Stimulated activated CD8-positive, alpha-beta memory T cell treated with anti-CD3 and anti-CD28 coated beads, Interleukin-12 subunit alpha, Interleukin-12 subunit beta, amount 100 ng/mL, for 24 hours (primary cell): ENCODE measurements around the gene CLCF1.
A peak's percentile ranks its signal among the peaks of the same experiment; 100 is the strongest.

Experiments used
- DNase-seq: peaks from one replicate; pipeline ENCODE4 v3.0.0-alpha.2; 2020; ENCODE audit errors: extremely low read depth

The CLCF1 gene

DNA sequence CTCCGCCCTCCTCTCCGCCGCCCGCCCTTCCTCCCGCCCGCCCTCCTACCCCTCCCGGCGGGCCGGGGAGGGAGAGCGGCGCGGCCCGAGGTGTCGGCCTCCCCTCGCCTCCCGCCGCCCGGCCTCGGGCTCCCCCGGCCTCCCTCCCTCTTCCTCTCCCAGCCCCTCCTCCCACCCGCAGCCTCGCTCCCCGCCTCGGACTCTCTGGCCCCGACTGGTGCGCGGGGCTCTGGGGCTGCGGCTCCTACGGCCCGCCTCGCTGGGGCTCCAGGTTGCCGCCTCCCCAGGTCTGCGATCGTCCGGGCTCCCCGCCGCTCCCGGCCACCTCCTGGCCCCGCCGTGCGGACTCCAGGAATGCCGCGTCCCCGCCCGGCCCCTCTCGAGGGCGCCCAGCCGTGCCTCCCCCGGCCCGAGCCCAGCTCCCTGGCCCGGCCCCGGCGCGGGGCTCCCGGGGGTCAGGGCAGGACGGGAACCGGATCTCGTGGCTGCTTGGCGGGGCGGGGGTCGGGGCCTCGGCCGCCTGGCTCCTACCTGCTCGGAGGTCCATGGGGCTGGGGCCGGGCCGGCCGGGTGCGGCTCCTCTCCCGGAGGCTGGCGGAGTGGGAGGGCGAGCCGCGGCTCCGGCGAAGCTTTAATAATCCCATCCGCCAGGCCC, at the start of gene CLCF1:
Gene CLCF1, minus strand, starts transcription at position 606 of the 655 bp plus-strand sequence. Its CDS starts 59 bp downstream, at position 547.
- no peak for DNase-seq

GRCh38 chr11:67422891-67423290, 49.5 kb upstream of the CLCF1 start:
- DNase-seq = no peak

DNA sequence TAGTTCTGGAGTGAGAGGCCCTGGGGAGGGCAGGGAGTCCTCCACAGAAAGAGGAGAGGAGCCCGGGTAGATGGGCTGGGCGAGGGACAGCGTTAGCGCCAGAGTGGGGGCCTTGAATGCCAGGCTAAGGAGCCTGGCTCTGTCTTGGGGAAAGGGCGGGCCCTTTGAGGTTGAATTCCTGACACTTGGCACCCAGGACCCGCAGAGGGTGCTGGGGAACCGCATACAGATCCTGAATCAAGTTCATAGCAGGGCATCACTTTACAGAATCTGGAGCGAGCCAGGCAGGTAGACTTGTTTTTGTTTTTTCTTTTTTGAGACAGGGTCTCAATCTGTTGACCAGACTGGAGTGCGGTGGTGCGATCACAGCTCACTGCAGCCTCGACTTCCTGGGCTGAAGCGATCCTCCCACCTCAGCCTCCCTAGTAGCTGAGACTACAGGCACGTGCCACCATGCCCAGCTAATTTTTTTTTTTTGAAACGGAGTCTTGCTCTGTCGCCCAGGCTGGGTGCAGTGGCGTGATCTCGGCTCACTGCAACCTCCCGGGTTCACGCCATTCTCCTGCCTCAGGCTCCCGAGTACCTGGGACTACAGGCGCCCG, 48.1 kb upstream of the CLCF1 start:
- no peak for DNase-seq

DNA sequence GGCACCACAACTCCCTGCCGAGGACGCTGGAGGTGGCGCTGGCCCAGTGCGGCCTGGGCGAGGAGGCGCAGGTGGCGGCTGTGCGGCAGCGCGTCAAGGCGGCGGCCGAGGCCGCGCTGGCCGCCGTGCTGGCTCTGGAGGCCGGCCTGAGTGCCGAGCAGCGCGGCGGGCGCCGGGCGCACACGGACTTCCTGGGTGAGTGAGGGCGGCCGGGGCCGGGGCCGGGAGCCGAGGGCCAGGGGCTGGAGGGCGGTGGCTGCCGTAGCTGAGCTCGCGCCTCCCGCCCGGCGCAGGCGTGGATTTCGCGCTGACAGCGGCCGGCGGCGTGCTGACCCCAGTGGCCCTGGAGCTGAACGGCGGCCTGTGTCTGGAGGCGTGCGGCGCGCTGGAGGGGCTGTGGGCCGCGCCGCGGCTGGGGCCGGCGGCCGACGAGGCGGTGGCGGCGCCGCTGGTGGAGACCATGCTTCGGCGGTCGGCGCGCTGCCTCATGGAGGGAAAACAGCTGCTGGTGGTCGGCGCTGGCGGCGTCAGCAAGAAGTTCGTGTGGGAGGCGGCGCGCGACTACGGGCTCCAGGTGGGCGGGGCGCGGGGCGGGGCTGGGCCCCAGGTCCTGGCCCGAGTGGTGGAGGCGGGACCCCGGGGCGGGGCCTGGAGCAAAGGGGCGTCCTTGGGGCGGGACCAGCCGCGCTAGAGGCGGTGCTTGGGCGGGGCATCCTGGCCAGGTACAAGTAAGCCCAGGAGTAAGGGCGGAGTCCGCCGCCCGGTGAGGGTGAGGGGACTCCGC, 47.4 kb upstream of the CLCF1 start:
- DNase-seq = peak; percentile 99

GRCh38 chr11:67420147-67420645, 46.8 kb upstream of the CLCF1 start:
- no peak for DNase-seq

- no peak for DNase-seq
These were observed 46.1 kb upstream of the CLCF1 start for GRCh38 chr11:67419325-67420049.

GRCh38 chr11:67418476-67419281, 45.3 kb upstream of the CLCF1 start:
- no peak for DNase-seq

DNA sequence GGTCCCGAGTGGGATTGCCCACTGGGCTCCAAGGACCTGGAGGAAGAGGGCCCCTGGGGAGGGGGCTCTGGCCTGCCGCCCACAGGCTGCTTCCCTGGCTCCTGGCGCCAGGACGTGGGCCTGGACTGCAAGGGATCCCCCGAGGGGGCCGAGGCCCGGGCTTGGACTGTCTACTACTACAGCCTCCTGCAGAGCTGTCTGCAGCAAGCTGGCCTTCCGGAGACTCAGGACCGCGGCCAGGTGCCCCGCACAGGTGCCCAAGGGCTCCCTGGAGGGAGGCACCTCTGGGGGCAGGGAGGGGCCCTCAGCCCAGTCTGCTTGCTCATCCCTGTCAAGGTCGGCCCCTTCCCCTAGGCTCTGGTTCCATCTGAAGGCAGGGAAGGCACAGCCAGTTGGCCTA, 44.0 kb upstream of the CLCF1 start:
- no peak for DNase-seq

- DNase-seq = no peak
These were observed 43.3 kb upstream of the CLCF1 start for GRCh38 chr11:67416416-67417335.

DNA sequence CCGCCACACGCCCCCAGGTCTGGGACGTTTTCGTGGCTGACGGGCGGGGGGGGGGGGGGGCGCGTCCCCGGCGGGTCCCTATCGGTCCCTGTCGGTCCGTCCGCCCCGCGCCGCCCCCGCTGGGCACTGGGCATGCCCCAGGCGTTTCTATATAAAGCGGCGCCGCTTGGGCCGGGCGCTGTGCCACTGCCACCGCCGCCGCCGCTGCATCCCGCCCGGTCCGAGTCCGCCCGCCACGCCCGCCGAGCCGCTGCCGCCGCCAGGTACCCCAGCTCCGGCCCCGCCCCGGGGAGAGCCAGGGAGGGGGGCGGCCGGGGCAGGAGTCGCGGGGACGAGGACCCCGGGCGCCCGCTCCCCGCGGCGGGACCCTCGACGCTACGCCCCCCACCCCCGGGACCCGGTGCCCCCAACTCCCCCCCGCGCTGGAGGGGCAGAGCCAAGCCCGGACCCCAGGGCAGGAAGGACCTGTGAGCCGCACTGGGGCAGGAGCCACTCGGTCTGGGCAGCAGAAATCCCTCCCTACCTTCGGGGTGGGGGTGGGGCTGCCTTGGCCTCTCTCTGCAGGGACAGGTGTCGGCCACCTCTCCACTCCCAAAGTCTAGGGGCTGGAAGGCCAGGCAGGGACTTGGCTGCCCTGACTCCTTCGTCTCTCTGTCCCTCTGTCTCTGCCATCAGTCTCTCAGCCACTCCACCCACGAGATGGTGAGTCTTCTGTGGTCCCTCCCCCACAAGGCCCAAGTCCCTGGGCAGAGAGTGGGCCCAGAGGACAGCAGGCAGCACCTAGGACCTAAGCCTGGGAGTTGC, 42.3 kb upstream of the CLCF1 start, which contains the start of gene CARNS1:
Gene CARNS1, plus strand, starts transcription at position 178 of the 804 bp plus-strand sequence. Its CDS starts 522 bp downstream, at position 700.
- DNase-seq = no peak

GRCh38 chr11:67413266-67413849, 40.0 kb upstream of the CLCF1 start:
- DNase-seq = no peak

DNA sequence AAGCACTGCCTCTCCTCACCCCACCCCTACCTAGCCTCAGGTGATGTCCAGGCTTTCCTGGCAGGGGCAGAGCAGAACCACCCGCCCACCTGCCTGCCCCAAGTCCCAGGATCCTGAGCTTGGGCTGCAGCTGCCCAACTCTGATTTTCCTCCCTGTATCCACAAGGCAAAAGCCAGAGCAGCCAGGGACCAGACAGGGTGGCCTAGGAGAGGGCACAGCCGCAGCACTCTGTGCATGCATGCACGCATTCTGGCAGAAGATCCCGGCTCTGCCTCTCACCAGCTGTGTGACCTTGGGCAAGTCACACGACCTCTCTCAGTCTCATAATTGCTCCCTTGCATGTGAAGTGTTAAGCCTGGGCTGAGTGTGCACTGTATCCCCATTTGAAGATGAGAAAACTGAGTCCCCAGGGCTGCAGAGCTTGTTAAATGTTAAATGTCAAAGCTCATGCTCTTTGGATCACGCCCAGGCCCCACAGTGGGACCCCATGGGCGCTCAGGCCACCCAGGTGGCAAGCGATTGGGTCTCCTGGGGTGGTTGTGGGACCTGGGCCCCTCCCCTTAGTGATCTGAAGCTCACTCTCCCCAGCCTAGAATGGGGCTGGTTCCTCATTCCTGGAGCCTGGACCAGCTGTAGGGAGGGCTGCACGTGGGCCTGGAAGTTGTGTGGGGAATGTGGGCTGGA, 39.2 kb upstream of the CLCF1 start:
- no peak for DNase-seq

- no peak for DNase-seq
These were observed 38.4 kb upstream of the CLCF1 start for GRCh38 chr11:67411785-67412152.

DNA sequence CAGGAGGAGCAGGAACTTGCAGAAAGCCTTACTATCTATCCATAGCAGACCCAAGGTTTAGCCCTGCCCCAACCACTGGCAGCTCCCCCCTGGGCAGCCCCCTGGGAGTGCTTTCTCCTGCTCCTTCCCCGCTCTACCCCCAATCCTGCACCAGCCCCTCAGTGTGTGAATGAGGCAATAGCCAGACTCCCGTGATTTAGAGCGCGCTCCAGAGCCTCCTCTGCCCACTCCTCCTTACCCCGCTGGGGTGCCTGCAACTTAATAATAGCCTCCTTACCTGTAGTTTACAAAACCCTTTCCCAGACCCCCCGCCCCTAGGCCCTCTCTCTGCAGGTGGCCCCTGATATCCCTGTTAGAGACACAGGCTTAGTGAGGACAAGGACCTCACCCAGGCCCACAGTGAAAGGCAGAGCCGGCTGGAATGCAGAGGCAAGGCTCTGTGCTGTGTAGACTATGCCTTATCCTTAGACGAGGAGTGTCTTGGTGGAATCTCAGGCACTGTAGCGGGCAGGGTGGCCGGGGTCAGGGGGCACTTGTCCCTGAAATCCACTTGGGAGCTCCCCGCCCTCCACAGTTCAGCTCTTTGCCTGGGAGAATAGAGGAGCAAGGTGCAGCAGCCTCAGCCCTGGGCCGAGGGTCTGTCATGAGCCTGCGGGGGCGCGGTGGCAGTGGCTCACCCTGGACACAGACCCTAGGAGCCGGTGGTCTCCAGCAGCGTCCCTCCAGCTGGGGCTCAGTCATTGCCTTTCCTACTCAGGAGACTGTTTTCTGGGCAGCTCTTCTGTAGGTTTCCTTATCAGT, 37.8 kb upstream of the CLCF1 start:
- no peak for DNase-seq

GRCh38 chr11:67410369-67410831, 37.0 kb upstream of the CLCF1 start:
- no peak for DNase-seq

DNA sequence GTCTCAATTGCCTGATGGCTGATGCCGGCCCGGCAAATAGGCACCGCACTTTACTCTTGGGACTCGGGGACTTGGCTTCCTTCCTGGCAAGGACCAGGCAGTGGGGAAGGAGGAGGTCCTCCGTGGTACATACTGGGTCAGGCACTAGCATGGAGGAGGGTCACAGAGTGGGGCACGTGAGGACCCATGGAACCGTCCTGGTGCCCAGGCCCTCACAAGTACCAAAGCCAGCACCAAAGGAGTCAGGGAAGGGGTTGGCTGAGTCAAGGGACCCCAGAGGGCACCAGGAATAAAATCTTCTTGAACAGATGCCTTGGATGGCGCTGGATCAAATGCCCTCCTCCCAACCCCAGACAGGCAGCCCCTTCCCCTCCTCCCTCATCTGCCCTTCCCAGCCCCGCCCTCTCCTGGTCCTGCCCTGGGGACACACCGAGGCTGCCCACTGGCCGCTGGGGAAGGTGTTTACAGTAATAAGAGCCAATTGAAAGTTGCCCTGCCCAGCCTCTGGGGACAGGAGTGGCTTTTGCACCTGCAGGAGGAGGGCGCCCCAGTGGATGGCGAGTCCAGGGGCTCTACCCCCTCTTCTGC, 36.5 kb upstream of the CLCF1 start:
- DNase-seq = no peak

DNA sequence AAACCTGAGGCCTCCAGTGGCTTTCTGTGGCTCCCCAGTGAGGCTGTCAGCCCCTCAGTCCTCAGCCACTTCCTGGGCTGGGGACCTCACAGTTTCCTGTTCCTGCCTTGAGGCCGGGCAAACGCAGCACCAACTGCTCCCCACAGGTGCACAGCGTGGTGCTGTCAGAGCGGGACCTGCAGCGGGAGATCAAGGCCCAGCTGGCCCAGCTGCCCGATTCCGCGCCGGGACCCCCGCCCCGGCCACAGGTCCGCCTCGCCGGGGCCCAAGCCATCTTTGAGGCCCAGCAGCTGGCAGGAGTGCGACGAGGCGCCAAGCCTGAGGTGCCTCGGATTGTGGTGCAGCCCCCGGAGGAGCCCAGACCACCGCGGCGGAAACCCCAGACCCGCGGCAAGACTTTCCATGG, 35.9 kb upstream of the CLCF1 start:
- peak; percentile 39 for DNase-seq
